ENCODE results near the gene BHMT.

The BHMT gene

DNA sequence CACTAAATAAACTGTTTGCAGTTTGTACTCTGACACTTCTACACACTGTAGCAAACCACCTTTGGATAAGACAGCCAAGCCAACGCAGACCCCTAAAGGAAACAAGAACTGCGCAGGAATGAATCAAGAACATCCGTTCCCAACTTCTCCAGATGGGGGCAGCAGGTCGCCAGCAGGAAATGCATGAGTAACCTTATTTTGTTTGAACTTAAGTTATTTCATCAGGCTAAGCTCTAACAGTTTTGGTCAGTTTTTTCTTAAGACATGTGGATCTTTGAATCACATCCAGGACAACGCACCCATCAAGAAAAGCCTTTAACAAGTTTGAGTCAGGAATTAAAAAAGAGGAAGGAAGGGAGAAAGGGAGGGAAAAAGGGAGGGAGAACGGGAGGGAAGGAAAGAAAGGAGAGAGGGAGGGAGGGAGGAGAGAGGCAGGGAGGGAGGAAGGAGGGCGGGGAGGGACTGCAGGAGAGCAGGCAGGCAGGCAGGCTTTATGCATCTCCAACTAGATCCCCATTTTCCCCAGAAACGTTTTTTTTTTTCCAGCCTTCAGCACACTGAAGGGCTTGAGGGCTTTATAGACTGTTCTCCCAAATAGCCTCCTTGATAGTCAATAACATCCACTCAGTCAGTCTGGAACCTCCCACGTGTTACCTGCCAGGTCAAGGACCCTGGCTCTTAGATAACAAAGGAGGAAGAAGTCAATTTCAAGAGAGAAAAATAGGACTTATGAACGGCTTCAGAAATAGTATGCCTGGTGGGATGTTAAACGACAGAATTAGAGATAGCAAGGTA, 22.2 kb downstream of the BHMT start:
- Histone ChIP-seq H3K9ac (ENCODE audit: low read length in 5 of 5) (peak overlapping the region in 3 of 5 donors; percentile 20 to 54 (median 26)), H3K4me1 (ENCODE audit: control insufficient read depth in 5 of 5, insufficient read depth in 5 of 5, low read length in 5 of 5) (peaks cover 0 to 11% (median 10%) of the 10 kb centered on the region in 5 donors), H3K4me3 (ENCODE audit: low read depth in 1 of 5, low read length in 5 of 5) (peak overlapping the region in 4 of 5 donors; percentile 32 to 58 (median 43)), H3K9me3 (ENCODE audit: control insufficient read depth in 5 of 5, low read length in 5 of 5) (no peaks in the 10 kb centered on the region), H3K27me3 (ENCODE audit: control insufficient read depth in 5 of 5, insufficient read depth in 4 of 5, low read length in 5 of 5) (no peaks in the 10 kb centered on the region), H3K27ac (ENCODE audit: low read depth, low read length) (peak overlapping the region; percentile 43), H3K36me3 (ENCODE audit: control insufficient read depth in 5 of 5, insufficient read depth in 5 of 5, low read length in 5 of 5) (no peaks in the 10 kb centered on the region)

DNA sequence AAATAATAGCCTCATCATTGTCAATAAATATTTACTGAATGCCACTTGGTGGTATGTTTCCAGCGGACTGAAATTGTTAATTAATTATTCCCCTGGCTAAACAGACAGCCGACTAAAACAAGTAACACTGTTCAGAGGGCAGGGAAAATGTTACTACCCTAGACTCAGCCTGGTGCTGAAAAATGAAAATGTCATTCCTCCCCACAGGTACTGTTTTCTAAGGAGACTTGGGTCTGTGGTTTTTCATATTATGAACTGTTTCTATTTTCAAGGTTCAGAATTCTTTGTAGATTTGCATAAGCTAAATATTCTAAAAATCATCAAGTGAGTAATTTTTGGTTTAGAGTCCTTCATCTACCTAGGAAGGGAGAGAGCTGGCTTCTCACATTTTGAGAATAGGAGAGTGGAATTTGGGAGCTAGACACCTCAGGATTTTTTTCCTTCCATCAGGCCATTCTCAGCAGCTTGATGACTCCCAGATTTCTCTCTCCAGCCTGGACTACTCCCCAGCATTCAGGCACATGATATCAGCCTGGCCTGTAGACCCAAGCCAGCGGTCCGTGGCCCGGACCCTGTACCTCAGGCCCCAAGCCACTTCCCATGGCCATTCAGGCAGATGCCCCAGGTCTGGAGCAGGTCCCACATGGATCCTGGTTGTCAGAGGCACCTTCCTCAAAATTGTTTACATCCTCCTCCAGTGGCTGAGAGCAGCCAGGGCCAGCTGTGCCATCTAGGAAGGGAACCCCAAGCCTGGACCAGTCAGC, 24.4 kb downstream of the BHMT start:
- Histone ChIP-seq H3K4me3 (ENCODE audit: low read depth in 1 of 5, low read length in 5 of 5) (no peak overlapping the region), H3K4me1 (ENCODE audit: control insufficient read depth in 5 of 5, insufficient read depth in 5 of 5, low read length in 5 of 5) (peaks cover 0 to 11% (median 10%) of the 10 kb centered on the region in 5 donors), H3K9me3 (ENCODE audit: control insufficient read depth in 5 of 5, low read length in 5 of 5) (peaks cover 0 to 7% (median 3%) of the 10 kb centered on the region in 5 donors), H3K27me3 (ENCODE audit: control insufficient read depth in 5 of 5, insufficient read depth in 4 of 5, low read length in 5 of 5) (peaks cover 0 to 3% (median 0%) of the 10 kb centered on the region in 5 donors), H3K27ac (ENCODE audit: low read depth, low read length) (no peak overlapping the region), H3K9ac (ENCODE audit: low read length in 5 of 5) (no peak overlapping the region), H3K36me3 (ENCODE audit: control insufficient read depth in 5 of 5, insufficient read depth in 5 of 5, low read length in 5 of 5) (no peaks in the 10 kb centered on the region)

DNA sequence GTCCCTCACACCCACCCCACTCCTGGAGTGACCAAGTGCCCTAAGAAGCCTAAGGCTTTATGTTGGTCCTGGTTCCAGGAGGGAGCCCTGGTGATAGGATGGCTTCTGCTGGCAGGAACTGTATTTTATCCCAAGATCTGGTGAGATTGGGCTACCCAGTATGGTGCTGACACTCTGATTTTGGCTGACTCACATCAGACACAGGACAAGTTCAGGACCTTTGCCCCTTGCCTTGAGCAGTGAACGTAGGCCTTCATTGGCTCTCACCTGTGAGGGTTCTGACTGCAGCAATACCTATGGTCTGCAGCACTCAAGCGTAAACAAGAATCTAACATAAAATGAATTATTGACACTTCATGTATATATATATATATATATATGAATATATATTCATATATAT, 25.0 kb downstream of the BHMT start:
- Histone ChIP-seq H3K27ac (ENCODE audit: low read depth, low read length) (no peak overlapping the region), H3K27me3 (ENCODE audit: control insufficient read depth in 5 of 5, insufficient read depth in 4 of 5, low read length in 5 of 5) (peaks cover 0 to 3% (median 0%) of the 10 kb centered on the region in 5 donors), H3K4me1 (ENCODE audit: control insufficient read depth in 5 of 5, insufficient read depth in 5 of 5, low read length in 5 of 5) (peaks cover 0 to 11% (median 10%) of the 10 kb centered on the region in 5 donors), H3K36me3 (ENCODE audit: control insufficient read depth in 5 of 5, insufficient read depth in 5 of 5, low read length in 5 of 5) (no peaks in the 10 kb centered on the region), H3K9me3 (ENCODE audit: control insufficient read depth in 5 of 5, low read length in 5 of 5) (peaks cover 0 to 7% (median 3%) of the 10 kb centered on the region in 5 donors), H3K4me3 (ENCODE audit: low read depth in 1 of 5, low read length in 5 of 5) (no peak overlapping the region), H3K9ac (ENCODE audit: low read length in 5 of 5) (no peak overlapping the region)

DNA sequence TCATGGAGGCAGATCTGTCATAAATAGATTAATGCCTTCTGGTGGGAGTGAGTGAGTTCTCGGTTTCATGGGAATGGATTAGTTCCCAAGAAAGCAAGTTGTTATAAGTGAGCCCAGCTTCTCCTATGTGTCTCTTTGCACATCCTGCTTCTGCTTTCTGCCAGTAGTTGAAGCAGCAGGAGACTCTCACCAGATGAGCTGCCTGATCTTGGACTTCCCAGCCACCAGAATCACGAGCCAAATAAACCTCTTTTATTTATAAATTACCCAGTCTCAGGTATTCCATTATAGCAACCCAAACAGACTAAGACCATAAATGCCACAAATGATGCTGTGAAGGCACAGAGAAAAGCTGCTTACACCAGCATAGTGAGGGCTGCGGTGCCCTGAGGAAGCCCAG, 28.9 kb downstream of the BHMT start:
- H3K4me3 ChIP-seq (ENCODE audit: low read depth in 1 of 5, low read length in 5 of 5): no peak overlapping the region
- peaks cover 0 to 7% (median 3%) of the 10 kb centered on the region in 5 donors for H3K9me3 ChIP-seq (ENCODE audit: control insufficient read depth in 5 of 5, low read length in 5 of 5)
- H3K27me3 ChIP-seq (ENCODE audit: control insufficient read depth in 5 of 5, insufficient read depth in 4 of 5, low read length in 5 of 5): peaks cover 0 to 3% (median 0%) of the 10 kb centered on the region in 5 donors
- no peak overlapping the region for H3K27ac ChIP-seq (ENCODE audit: low read depth, low read length)
- no peaks in the 10 kb centered on the region for H3K36me3 ChIP-seq (ENCODE audit: control insufficient read depth in 5 of 5, insufficient read depth in 5 of 5, low read length in 5 of 5)
- H3K4me1 ChIP-seq (ENCODE audit: control insufficient read depth in 5 of 5, insufficient read depth in 5 of 5, low read length in 5 of 5): no peaks in the 10 kb centered on the region
- H3K9ac ChIP-seq (ENCODE audit: low read length in 5 of 5): no peak overlapping the region

DNA sequence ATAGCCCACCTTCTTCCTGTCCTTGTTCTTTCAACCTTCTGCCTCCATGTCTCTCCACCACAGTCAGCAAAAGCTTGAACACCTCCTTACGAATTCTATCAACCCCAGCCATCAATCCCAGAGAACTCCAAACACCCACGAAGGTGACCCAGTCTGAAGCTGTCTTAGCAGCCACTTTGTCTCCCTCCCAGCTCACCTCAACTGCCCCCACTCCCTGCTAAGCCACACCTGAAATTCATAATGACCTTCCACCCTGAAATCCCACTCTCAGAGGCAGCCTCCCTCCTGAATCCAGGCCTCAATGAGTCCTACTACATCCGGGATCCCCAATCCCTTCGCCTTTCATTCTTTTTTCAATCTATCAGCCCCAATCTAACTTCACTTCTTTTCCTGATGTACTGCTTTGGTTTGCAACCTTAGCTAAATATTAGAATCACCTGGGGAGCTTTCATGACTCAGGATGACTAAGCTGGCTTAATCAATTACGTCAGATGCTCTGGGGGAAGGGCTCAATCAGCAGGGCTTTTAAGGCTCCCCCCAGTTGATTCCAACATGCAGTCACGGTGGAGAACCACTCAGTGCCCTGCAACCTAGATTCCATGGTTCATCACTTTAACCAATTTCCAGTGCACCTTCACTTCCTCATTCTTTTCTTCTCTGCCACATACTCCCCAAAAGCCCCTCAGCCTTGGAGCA, 32.2 kb downstream of the BHMT start:
- H3K9me3 ChIP-seq (ENCODE audit: control insufficient read depth in 5 of 5, low read length in 5 of 5): peaks cover 0 to 7% (median 3%) of the 10 kb centered on the region in 5 donors
- no peaks in the 10 kb centered on the region for H3K4me1 ChIP-seq (ENCODE audit: control insufficient read depth in 5 of 5, insufficient read depth in 5 of 5, low read length in 5 of 5)
- H3K4me3 ChIP-seq (ENCODE audit: low read depth in 1 of 5, low read length in 5 of 5): no peak overlapping the region
- H3K27ac ChIP-seq (ENCODE audit: low read depth, low read length): no peak overlapping the region
- no peak overlapping the region for H3K9ac ChIP-seq (ENCODE audit: low read length in 5 of 5)
- peaks cover 0 to 3% (median 0%) of the 10 kb centered on the region in 5 donors for H3K27me3 ChIP-seq (ENCODE audit: control insufficient read depth in 5 of 5, insufficient read depth in 4 of 5, low read length in 5 of 5)
- H3K36me3 ChIP-seq (ENCODE audit: control insufficient read depth in 5 of 5, insufficient read depth in 5 of 5, low read length in 5 of 5): no peaks in the 10 kb centered on the region

DNA sequence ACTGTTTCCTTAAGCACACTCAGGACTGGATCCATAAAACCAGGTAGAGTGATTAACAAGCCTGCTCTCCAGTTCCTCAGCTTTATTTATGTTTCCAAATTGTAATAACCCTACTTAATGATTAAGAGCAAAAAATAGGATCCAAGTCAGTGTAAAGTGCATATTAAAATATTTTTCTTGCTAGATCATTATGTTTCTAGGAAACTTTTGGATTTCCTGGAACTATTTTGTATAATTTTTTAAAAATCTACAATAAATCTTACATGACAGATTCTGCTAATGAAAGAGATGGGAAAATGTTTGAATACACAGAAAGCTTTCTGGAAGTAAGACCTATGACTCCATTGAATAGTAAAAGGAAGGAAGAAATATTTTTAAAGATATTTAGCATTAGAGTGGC, 35.5 kb downstream of the BHMT start:
- Histone ChIP-seq H3K36me3 (ENCODE audit: control insufficient read depth in 5 of 5, insufficient read depth in 5 of 5, low read length in 5 of 5) (no peaks in the 10 kb centered on the region), H3K9ac (ENCODE audit: low read length in 5 of 5) (no peak overlapping the region), H3K27ac (ENCODE audit: low read depth, low read length) (no peak overlapping the region), H3K4me3 (ENCODE audit: low read depth in 1 of 5, low read length in 5 of 5) (no peak overlapping the region), H3K27me3 (ENCODE audit: control insufficient read depth in 5 of 5, insufficient read depth in 4 of 5, low read length in 5 of 5) (no peaks in the 10 kb centered on the region), H3K4me1 (ENCODE audit: control insufficient read depth in 5 of 5, insufficient read depth in 5 of 5, low read length in 5 of 5) (no peaks in the 10 kb centered on the region), H3K9me3 (ENCODE audit: control insufficient read depth in 5 of 5, low read length in 5 of 5) (no peaks in the 10 kb centered on the region)

DNA sequence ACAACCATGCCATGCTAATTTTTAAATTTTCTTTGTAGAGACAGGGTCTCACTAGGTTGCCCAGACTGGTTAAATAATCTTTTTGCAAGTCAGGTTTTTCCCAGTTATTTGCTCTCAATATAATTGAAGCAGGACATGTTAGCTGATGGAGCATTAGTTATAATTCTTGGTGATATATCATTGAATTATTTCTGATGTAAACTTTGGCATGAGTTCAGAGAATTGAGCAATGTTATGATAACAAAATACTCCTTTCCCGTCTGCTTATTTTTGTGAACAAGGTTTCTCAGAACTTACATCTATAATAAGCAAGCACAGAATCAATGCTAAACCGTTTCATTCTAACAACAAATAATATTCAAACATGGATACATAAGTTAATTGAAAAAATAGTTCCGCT, 37.8 kb downstream of the BHMT start:
- no peaks in the 10 kb centered on the region for H3K36me3 ChIP-seq (ENCODE audit: control insufficient read depth in 5 of 5, insufficient read depth in 5 of 5, low read length in 5 of 5)
- H3K27me3 ChIP-seq (ENCODE audit: control insufficient read depth in 5 of 5, insufficient read depth in 4 of 5, low read length in 5 of 5): no peaks in the 10 kb centered on the region
- no peaks in the 10 kb centered on the region for H3K4me1 ChIP-seq (ENCODE audit: control insufficient read depth in 5 of 5, insufficient read depth in 5 of 5, low read length in 5 of 5)
- H3K9ac ChIP-seq (ENCODE audit: low read length in 5 of 5): no peak overlapping the region
- H3K27ac ChIP-seq (ENCODE audit: low read depth, low read length): no peak overlapping the region
- no peak overlapping the region for H3K4me3 ChIP-seq (ENCODE audit: low read depth in 1 of 5, low read length in 5 of 5)
- H3K9me3 ChIP-seq (ENCODE audit: control insufficient read depth in 5 of 5, low read length in 5 of 5): no peaks in the 10 kb centered on the region

DNA sequence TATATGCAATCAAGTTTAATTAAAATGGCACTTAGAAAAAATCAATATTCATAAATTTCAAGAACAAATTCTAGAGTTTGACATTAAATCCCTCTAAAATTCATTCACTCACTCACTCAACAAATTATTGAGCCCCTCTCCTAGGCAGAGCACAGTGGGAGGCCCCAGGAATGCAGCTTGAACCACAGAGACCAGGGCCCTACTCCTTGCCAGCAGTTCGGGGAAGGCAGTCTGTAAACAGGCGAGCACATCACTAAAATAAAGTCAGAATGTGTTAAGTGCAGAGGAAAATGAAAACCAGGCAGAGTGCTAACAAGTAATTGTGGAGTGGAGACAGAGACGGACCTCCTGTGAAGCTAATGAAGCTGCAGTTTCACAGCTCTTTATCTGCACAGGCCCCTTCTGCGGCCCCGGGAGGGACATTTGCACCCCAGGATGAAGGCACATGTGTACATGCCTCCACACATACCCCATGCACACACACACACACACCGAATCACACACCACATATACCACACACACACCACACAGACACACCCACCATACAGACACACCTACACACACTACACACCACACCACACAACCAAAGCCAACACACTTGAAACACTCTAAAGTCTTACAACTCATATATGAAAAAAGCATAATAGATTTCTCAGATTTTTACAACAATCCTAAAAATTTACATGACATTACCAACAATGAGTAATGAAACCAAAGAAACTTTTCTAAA, 40.5 kb downstream of the BHMT start:
- Histone ChIP-seq H3K9me3 (ENCODE audit: control insufficient read depth in 5 of 5, low read length in 5 of 5) (no peaks in the 10 kb centered on the region), H3K4me3 (ENCODE audit: low read depth in 1 of 5, low read length in 5 of 5) (no peak overlapping the region), H3K9ac (ENCODE audit: low read length in 5 of 5) (no peak overlapping the region), H3K36me3 (ENCODE audit: control insufficient read depth in 5 of 5, insufficient read depth in 5 of 5, low read length in 5 of 5) (no peaks in the 10 kb centered on the region), H3K4me1 (ENCODE audit: control insufficient read depth in 5 of 5, insufficient read depth in 5 of 5, low read length in 5 of 5) (no peaks in the 10 kb centered on the region), H3K27me3 (ENCODE audit: control insufficient read depth in 5 of 5, insufficient read depth in 4 of 5, low read length in 5 of 5) (no peaks in the 10 kb centered on the region), H3K27ac (ENCODE audit: low read depth, low read length) (no peak overlapping the region)

DNA sequence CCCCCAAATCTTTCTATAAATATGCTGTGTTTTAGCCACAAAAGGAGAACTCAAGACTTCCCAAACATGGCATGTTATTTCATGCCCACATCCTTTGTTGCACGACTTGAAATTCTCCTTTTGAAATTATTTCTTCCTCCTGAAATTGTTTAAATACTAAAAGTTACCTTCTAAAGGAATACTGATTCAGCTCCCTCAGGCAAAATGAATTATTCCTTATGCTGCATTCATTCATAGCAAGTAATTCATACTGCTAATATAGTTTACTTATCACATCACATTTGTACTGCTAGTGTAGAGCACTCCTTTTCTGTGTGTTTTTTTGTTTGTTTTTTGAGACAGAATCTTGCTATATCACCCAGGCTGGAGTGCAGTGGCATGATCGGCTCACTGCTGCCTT, 45.7 kb downstream of the BHMT start:
- no peaks in the 10 kb centered on the region for H3K36me3 ChIP-seq (ENCODE audit: control insufficient read depth in 5 of 5, insufficient read depth in 5 of 5, low read length in 5 of 5)
- H3K27me3 ChIP-seq (ENCODE audit: control insufficient read depth in 5 of 5, insufficient read depth in 4 of 5, low read length in 5 of 5): no peaks in the 10 kb centered on the region
- no peak overlapping the region for H3K4me3 ChIP-seq (ENCODE audit: low read depth in 1 of 5, low read length in 5 of 5)
- no peaks in the 10 kb centered on the region for H3K9me3 ChIP-seq (ENCODE audit: control insufficient read depth in 5 of 5, low read length in 5 of 5)
- no peaks in the 10 kb centered on the region for H3K4me1 ChIP-seq (ENCODE audit: control insufficient read depth in 5 of 5, insufficient read depth in 5 of 5, low read length in 5 of 5)
- H3K9ac ChIP-seq (ENCODE audit: low read length in 5 of 5): no peak overlapping the region
- H3K27ac ChIP-seq (ENCODE audit: low read depth, low read length): no peak overlapping the region

All from subcutaneous abdominal adipose tissue (tissue), 5 donors.